ENCODE measurements around the gene SLC39A2.

- no peak for TF ChIP-seq CTCF (IDR thresholded peaks at IDR 0.05)
- TF ChIP-seq POLR2AphosphoS5 (IDR thresholded peaks at IDR 0.05): peak; percentile 33
Observed at GRCh38 chr14:20998674-20999366, at the start of gene SLC39A2.
